Transverse colon (tissue), 4 donors: Measurements from ENCODE around the gene POLQ. TPM values are rescaled to one million over a fixed set of nuclear protein-coding genes. Genes with fewer than 3 reads are reported as not detected.
"Not testable (repeated sequence)": the region's sequence is repeated elsewhere in the genome, so short reads cannot be mapped to it uniquely, and the experiment has no call there.

Source experiments
- DNase-seq: peaks from one replicate; pipeline ENCODE4 v3.0.0-alpha.2; 2019
- H3K27ac ChIP-seq, 4 donors: fragments of 200-600 bp; sonication (generic); 2 replicates each; pipeline ENCODE4 v1.5.1; 2016 to 2018; ENCODE audit warnings: inconsistent platforms in 4 of 4
- H3K27me3 ChIP-seq: fragments of 200-600 bp; sonication (generic); 2 replicates; pipeline ENCODE4 v1.5.1; 2017; ENCODE audit warnings: inconsistent platforms
- H3K36me3 ChIP-seq, 4 donors: fragments of 200-600 bp; sonication (generic); 2 replicates each; pipeline ENCODE4 v1.5.1; 2017 to 2019; ENCODE audit warnings: inconsistent platforms in 4 of 4
- H3K4me1 ChIP-seq, 4 donors: fragments of 200-600 bp; sonication (generic); 2 replicates each; pipeline ENCODE4 v1.5.1; 2017 to 2020; ENCODE audit warnings: inconsistent platforms in 4 of 4
- H3K4me3 ChIP-seq, 4 donors: fragments of 200-600 bp; sonication (generic); 1 replicate in 1 of 4; 2 replicates in 3 of 4; pipeline versions ENCODE4 v1.5.1 to v1.6.1; 2017 to 2019; ENCODE audit warnings: inconsistent platforms in 4 of 4
- H3K9me3 ChIP-seq, 2 donors: fragments of 200-600 bp; sonication (generic); 2 replicates each; pipeline ENCODE4 v1.5.1; 2017 to 2019; ENCODE audit warnings: inconsistent platforms in 2 of 2
- EP300 ChIP-seq: sonication (generic); formaldehyde crosslinking; IDR thresholded peaks from one replicate; pipeline ENCODE4 v1.6.1; 2017; ENCODE audit warnings: antibody characterized with exemption, low read depth
- POLR2A ChIP-seq: fragments of 450-650 bp; IDR thresholded peaks from one replicate; pipeline ENCODE4 v1.6.1; 2016; ENCODE audit warnings: antibody characterized with exemption, mild to moderate bottlenecking, moderate library complexity
- POLR2AphosphoS5 ChIP-seq, 3 donors: sonication (generic); formaldehyde crosslinking; IDR thresholded peaks; one replicate each; pipeline ENCODE4 v1.6.1; 2016; ENCODE audit warnings: antibody characterized with exemption in 3 of 3
- WGBS, 2 donors: methylation state at CpG; one replicate each; pipeline ENCODE4 v1.1.5; 2018; ENCODE audit warnings: low coverage in 1 of 2; 5-methylcytosine and 5-hydroxymethylcytosine counted together
- in situ Hi-C, 4 donors: fragments of 200-750 bp; cut with MboI; loops; one replicate each; pipeline versions ENCODE4 v1.15.0 to v1.15.1; 2017; ENCODE audit warnings: low sequenced_read_pairs in 3 of 4, low pct_ligation_motif_present in 1 of 4, low pct_unique_long_range_greater_than_20kb in 1 of 4
- intact Hi-C: fragments of 100-400 bp; cut with DNase I; formaldehyde crosslinking; loops from one replicate; pipeline ENCODE4 v1.15.1; 2023; ENCODE audit warnings: low total_unique reads
- total RNA-seq, 4 donors: library from RNA; depleted of rRNA; stranded (reverse); fragments of >200 nt; gene quantifications; one replicate each; pipeline ENCODE4 v1.1.0, GENCODE V29; 2016
- TF ChIP-seq, protein P1 (sequence below), 5 experiments: fragments of 200-600 bp in 3 of 5; fragments of 450-650 bp in 2 of 5; sonication (generic) in 3 of 5; IDR thresholded peaks; 1 replicate in 2 of 5; 2 replicates in 3 of 5; pipeline ENCODE4 v1.5.1; 2016 to 2017; ENCODE audit warnings: antibody characterized with exemption in 5 of 5, inconsistent platforms in 3 of 5, mild to moderate bottlenecking in 2 of 5, moderate library complexity in 1 of 5

POLQ gene
- total RNA-seq, 4 donors from 2014 or later: under 0.01 to 25.1 (median 0.94) TPM

- no peak overlapping the region for H3K27ac ChIP-seq
- in situ Hi-C loops (no loop called here), intact Hi-C loops (no loop called here)
- H3K4me3 ChIP-seq: no peak overlapping the region
- H3K27me3 ChIP-seq: no peaks in the 10 kb centered on the region
- H3K36me3 ChIP-seq: no peaks in the 10 kb centered on the region
- no peak for DNase-seq
- H3K9me3 ChIP-seq: no peaks in the 10 kb centered on the region
- no peaks in the 10 kb centered on the region for H3K4me1 ChIP-seq
- WGBS, 2 donors: 36 to 60% methylated on average over 1 of the region's 1 CpG
- TF ChIP-seq POLR2AphosphoS5 (IDR thresholded peaks at IDR 0.05) (no peak), POLR2A (no peak), EP300 (no peak)
- TF ChIP-seq, protein P1, sequence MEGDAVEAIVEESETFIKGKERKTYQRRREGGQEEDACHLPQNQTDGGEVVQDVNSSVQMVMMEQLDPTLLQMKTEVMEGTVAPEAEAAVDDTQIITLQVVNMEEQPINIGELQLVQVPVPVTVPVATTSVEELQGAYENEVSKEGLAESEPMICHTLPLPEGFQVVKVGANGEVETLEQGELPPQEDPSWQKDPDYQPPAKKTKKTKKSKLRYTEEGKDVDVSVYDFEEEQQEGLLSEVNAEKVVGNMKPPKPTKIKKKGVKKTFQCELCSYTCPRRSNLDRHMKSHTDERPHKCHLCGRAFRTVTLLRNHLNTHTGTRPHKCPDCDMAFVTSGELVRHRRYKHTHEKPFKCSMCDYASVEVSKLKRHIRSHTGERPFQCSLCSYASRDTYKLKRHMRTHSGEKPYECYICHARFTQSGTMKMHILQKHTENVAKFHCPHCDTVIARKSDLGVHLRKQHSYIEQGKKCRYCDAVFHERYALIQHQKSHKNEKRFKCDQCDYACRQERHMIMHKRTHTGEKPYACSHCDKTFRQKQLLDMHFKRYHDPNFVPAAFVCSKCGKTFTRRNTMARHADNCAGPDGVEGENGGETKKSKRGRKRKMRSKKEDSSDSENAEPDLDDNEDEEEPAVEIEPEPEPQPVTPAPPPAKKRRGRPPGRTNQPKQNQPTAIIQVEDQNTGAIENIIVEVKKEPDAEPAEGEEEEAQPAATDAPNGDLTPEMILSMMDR (IDR thresholded peaks at IDR 0.05): no peak
These were observed 140.2 kb downstream of the POLQ start for GRCh38 chr3:121405631-121406030.

DNA sequence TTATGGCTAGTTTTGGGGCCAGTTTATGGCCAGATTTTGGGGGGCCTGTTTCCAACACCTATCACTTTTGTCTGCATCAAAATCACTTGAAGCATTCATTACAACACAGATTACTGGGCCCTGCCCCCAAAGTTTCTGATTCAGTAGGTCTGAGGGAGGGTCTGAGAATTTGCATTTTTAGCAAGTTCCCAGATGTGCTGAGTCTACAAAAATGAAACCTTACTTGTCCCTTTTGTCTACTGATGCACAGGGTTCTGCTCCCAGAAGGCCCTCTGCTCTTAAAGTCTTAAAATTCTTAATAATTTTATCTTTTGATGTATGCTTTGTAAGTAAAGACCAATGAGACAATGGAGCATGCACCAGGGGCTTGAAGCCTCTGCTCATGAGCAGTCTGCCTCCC lies 146.0 kb downstream of the POLQ start:
- intact Hi-C loops (no loop called here), in situ Hi-C loops (no loop called here)
- Histone ChIP-seq H3K4me3 (no peak overlapping the region), H3K27ac (no peak overlapping the region), H3K27me3 (no peaks in the 10 kb centered on the region), H3K9me3 (no peaks in the 10 kb centered on the region), H3K4me1 (no peaks in the 10 kb centered on the region), H3K36me3 (no peaks in the 10 kb centered on the region)
- DNase-seq: no peak
- TF ChIP-seq EP300 (no peak), POLR2A (no peak), POLR2AphosphoS5 (IDR thresholded peaks at IDR 0.05) (no peak)
- TF ChIP-seq, protein P1 (IDR thresholded peaks at IDR 0.05): no peak

GRCh38 chr3:121398051-121398450 lies 147.7 kb downstream of the POLQ start:
- H3K4me3 ChIP-seq, H3K27me3 ChIP-seq, H3K4me1 ChIP-seq, H3K36me3 ChIP-seq, H3K9me3 ChIP-seq, H3K27ac ChIP-seq, intact Hi-C loops, in situ Hi-C loops, DNase-seq: not testable (repeated sequence)
- 82 to 84% methylated on average over 4 to 8 of the region's 8 CpGs for WGBS, 2 donors

DNA sequence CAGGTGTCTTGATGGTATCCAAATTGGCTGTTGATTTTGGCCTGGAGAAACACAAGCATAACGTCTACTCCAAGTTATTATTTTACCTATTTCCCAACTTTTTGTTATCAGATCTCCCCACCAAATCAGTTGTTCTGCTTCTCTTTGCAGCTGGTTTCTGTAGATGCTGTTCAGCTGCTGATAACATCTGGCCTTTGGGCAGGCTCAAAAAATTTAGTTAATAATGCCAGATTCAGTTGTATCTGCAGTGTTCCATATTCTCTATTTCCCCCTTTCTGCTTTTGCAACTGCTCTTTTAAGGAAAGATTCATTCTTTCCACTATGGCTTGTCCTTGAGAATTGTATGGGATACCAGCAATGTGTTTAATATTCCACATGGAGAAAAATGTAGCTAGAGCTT lies 149.8 kb downstream of the POLQ start:
- in situ Hi-C loops, H3K9me3 ChIP-seq, DNase-seq, H3K27me3 ChIP-seq, H3K4me3 ChIP-seq, H3K27ac ChIP-seq, H3K36me3 ChIP-seq, H3K4me1 ChIP-seq, intact Hi-C loops: not testable (repeated sequence)
- no CpG with 5 or more reads among the region's 1 CpG for WGBS, 2 donors

DNA sequence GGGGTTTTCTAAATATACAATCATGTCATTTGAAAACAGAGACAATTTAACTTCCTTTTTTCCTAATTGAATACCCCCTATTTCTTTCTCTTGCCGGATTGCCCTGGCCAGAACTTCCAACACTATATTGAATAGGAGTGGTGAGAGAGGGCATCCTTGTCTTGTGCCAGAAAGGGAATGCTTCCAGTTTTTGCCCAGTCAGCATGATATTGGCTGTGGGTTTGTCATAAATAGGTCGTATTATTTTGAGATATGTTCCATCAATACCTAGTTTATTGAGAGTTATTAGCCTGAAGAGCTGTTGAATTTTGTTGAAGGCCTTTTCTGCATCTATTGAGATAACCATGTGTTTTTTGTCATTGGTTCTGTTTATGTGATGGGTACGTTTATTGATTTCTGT lies 157.5 kb downstream of the POLQ start:
- H3K27me3 ChIP-seq, H3K4me1 ChIP-seq, DNase-seq, H3K36me3 ChIP-seq, H3K9me3 ChIP-seq, H3K27ac ChIP-seq, in situ Hi-C loops, H3K4me3 ChIP-seq, intact Hi-C loops: not testable (repeated sequence)
- WGBS, 2 donors: 72 to 74% methylated on average over 3 of the region's 3 CpGs

Other genes starting within 250 kb of the POLQ start
- gene ARGFX, start 22.0 kb upstream of the POLQ start, total RNA-seq: not detected
- not detected for gene FBXO40, start 47.4 kb upstream of the POLQ start, total RNA-seq
- gene HCLS1, start 114.9 kb upstream of the POLQ start, total RNA-seq: 10 to 100 TPM in 3 of 4 donors, 1 to 10 TPM in 1; 5.0 to 50.3 (median 30.8) TPM
- gene GOLGB1, start 203.8 kb upstream of the POLQ start, total RNA-seq: 100 to 1,000 TPM in 1 of 4 donors, 10 to 100 TPM in 3; 71.7 to 101 (median 94.9) TPM